Loucy (cell line): ENCODE data around the gene DISP3.

ENCODE experiments used
- H2AFZ ChIP-seq: fragments of 200-600 bp; sonication (generic); 2 replicates; pipeline ENCODE4 v1.6.0; 2016; ENCODE audit warnings: antibody characterized with exemption, mild to moderate bottlenecking, low read length, moderate library complexity
- H3F3A ChIP-seq: fragments of 200-600 bp; 2 replicates; pipeline ENCODE4 v1.6.0; 2016; ENCODE audit warnings: antibody characterized with exemption, low read depth, mild to moderate bottlenecking
- H3K27me3 ChIP-seq: fragments of 200-600 bp; sonication (generic); 2 replicates; pipeline ENCODE4 v1.6.1; 2014; ENCODE audit warnings: low read length, mild to moderate bottlenecking; ENCODE audit not compliant: insufficient read depth, poor library complexity, severe bottlenecking
- H3K36me3 ChIP-seq: fragments of 200-600 bp; sonication (generic); 2 replicates; pipeline ENCODE4 v1.6.1; 2016; ENCODE audit warnings: low read length; ENCODE audit not compliant: insufficient read depth
- H3K4me1 ChIP-seq: fragments of 200-600 bp; sonication (generic); 2 replicates; pipeline ENCODE4 v1.5.1; 2014; ENCODE audit warnings: low read length, mild to moderate bottlenecking; ENCODE audit not compliant: insufficient read depth, poor library complexity, severe bottlenecking
- H3K4me2 ChIP-seq: fragments of 200-600 bp; sonication (generic); 2 replicates; pipeline ENCODE4 v1.6.0; 2014; ENCODE audit warnings: antibody characterized with exemption, low read length, low read depth, mild to moderate bottlenecking; ENCODE audit not compliant: poor library complexity, severe bottlenecking
- H3K4me3 ChIP-seq: fragments of 200-600 bp; sonication (generic); 2 replicates; pipeline ENCODE4 v1.5.1; 2014; ENCODE audit warnings: low read length, mild to moderate bottlenecking, mixed read lengths; ENCODE audit not compliant: poor library complexity, severe bottlenecking
- H3K79me2 ChIP-seq: fragments of 200-600 bp; sonication (generic); 2 replicates; pipeline ENCODE4 v1.6.1; 2014; ENCODE audit warnings: low read length; ENCODE audit not compliant: insufficient read depth
- H3K9ac ChIP-seq: fragments of 200-600 bp; sonication (generic); 2 replicates; pipeline ENCODE4 v1.6.0; 2014; ENCODE audit warnings: mild to moderate bottlenecking, low read depth, low read length, moderate library complexity; ENCODE audit not compliant: poor library complexity, severe bottlenecking
- H3K9me2 ChIP-seq: fragments of 200-600 bp; sonication (generic); replicated peaks from 2 replicates; pipeline ENCODE4 v1.6.1; 2016; ENCODE audit warnings: low read depth, low read length, mixed read lengths
- H3K9me3 ChIP-seq: fragments of 200-600 bp; sonication (generic); 2 replicates; pipeline ENCODE4 v1.6.1; 2014; ENCODE audit warnings: mild to moderate bottlenecking, antibody characterized with exemption, low read length, low read depth; ENCODE audit not compliant: insufficient read depth
- H4K20me1 ChIP-seq: fragments of 200-600 bp; sonication (generic); 2 replicates; pipeline ENCODE4 v1.6.0; 2014; ENCODE audit warnings: antibody characterized with exemption, low read length, mild to moderate bottlenecking; ENCODE audit not compliant: insufficient read depth, poor library complexity, severe bottlenecking
- CTCF ChIP-seq: fragments of 200-600 bp; sonication (generic); conservative IDR thresholded peaks from 2 replicates; pipeline ENCODE4 v1.5.1; 2014; ENCODE audit warnings: mild to moderate bottlenecking, antibody characterized with exemption, low read length
- EZH2phosphoT487 ChIP-seq: fragments of 200-600 bp; IDR thresholded peaks from 2 replicates; pipeline ENCODE4 v1.6.1; 2018; ENCODE audit warnings: antibody characterized with exemption, mild to moderate bottlenecking, moderate library complexity, borderline replicate concordance

The DISP3 gene

GRCh38 chr1:11525516-11525915, 46.6 kb downstream of the DISP3 start:
- no peak overlapping the region for H2AFZ ChIP-seq

GRCh38 chr1:11526071-11526895, 47.3 kb downstream of the DISP3 start:
- Histone ChIP-seq H2AFZ (no peak overlapping the region), H3K4me3 (no peak overlapping the region)
- no peak for TF ChIP-seq CTCF
- no peak for TF ChIP-seq EZH2phosphoT487

More at GRCh38 chr1:11525516-11525915, 46.6 kb downstream of the DISP3 start:
- no peaks in the 10 kb centered on the region for H4K20me1 ChIP-seq
- no peak overlapping the region for H3K9ac ChIP-seq
- TF ChIP-seq CTCF (no peak), EZH2phosphoT487 (no peak)
- H3K9me3 ChIP-seq, result no peaks in the 10 kb centered on the region
- H3K4me3 ChIP-seq, result no peak overlapping the region
- H3K27me3 ChIP-seq, result no peaks in the 10 kb centered on the region
- no peak overlapping the region for H3K4me2 ChIP-seq
- no peaks in the 10 kb centered on the region for H3K79me2 ChIP-seq
- no peaks in the 10 kb centered on the region for H3K4me1 ChIP-seq
- H3K36me3 ChIP-seq, result no peaks in the 10 kb centered on the region
- H3F3A ChIP-seq, result no peaks in the 10 kb centered on the region
- no peaks in the 10 kb centered on the region for H3K9me2 ChIP-seq

GRCh38 chr1:11527541-11528452, 48.8 kb downstream of the DISP3 start:
- Histone ChIP-seq H3K9me3 (no peaks in the 10 kb centered on the region), H3K27me3 (no peaks in the 10 kb centered on the region), H3K4me2 (no peak overlapping the region), H3F3A (no peaks in the 10 kb centered on the region), H3K9ac (no peak overlapping the region), H4K20me1 (no peaks in the 10 kb centered on the region), H3K36me3 (no peaks in the 10 kb centered on the region), H3K4me3 (no peak overlapping the region), H3K4me1 (no peaks in the 10 kb centered on the region), H3K79me2 (no peaks in the 10 kb centered on the region), H2AFZ (no peak overlapping the region), H3K9me2 (no peaks in the 10 kb centered on the region)
- TF ChIP-seq CTCF (no peak), EZH2phosphoT487 (no peak)

More at GRCh38 chr1:11526071-11526895, 47.3 kb downstream of the DISP3 start:
- Histone ChIP-seq H3K9me2 (no peaks in the 10 kb centered on the region), H3K4me1 (no peaks in the 10 kb centered on the region), H4K20me1 (no peaks in the 10 kb centered on the region), H3K4me2 (no peak overlapping the region), H3F3A (no peaks in the 10 kb centered on the region), H3K9ac (no peak overlapping the region), H3K79me2 (no peaks in the 10 kb centered on the region), H3K9me3 (no peaks in the 10 kb centered on the region), H3K27me3 (no peaks in the 10 kb centered on the region), H3K36me3 (no peaks in the 10 kb centered on the region)
